MCF 10A (cell line): ENCODE data around the gene EIF3C. TPM values are rescaled to one million over a fixed set of nuclear protein-coding genes. Genes with fewer than 3 reads are reported as not detected.
A peak's percentile ranks its signal among the peaks of the same experiment; 100 is the strongest.
"Not testable (repeated sequence)": the region's sequence is repeated elsewhere in the genome, so short reads cannot be mapped to it uniquely, and the experiment has no call there.

Experiments
- BruUV-seq: library from RNA; stranded (reverse); fragments of 400-500 nt; replicated peaks from 2 replicates; lab custom pipeline; 2021; lab: Mats Ljungman, UMichigan
- CTCF ChIA-PET: fragments of 300-600 bp; sonication (Branson Sonifier 250); formaldehyde crosslinking; extraction: SDS; loops from one replicate; lab custom pipeline; 2021; ENCODE audit warnings: antibody characterized with exemption, inconsistent platforms; lab: Yijun Ruan, JAX
- POLR2A ChIA-PET: fragments of 300-600, 350-650 bp; sonication (Branson Sonifier 250); formaldehyde crosslinking; extraction: SDS; loops from one replicate; lab custom pipeline; 2020; ENCODE audit warnings: antibody characterized with exemption, inconsistent platforms; lab: Yijun Ruan, JAX
- DNase-seq: peaks from one replicate; pipeline ENCODE4 v3.0.0-alpha.2; 2018; ENCODE audit not compliant: unreplicated experiment
- H3K27ac Mint-ChIP-seq: one replicate; pipeline ENCODE4 v1.8.0; 2022; ENCODE audit warnings: mild to moderate bottlenecking, low read depth, mixed read lengths; ENCODE audit not compliant: unreplicated experiment
- H3K27me3 Mint-ChIP-seq: one replicate; pipeline ENCODE4 v1.8.0; 2022; ENCODE audit warnings: mixed read lengths; ENCODE audit not compliant: insufficient read depth, unreplicated experiment
- H3K36me3 Mint-ChIP-seq: one replicate; pipeline ENCODE4 v1.8.0; 2022; ENCODE audit warnings: mild to moderate bottlenecking, moderate library complexity, mixed read lengths; ENCODE audit not compliant: insufficient read depth, unreplicated experiment
- H3K4me1 Mint-ChIP-seq: one replicate; pipeline ENCODE4 v1.8.0; 2022; ENCODE audit warnings: mixed read lengths; ENCODE audit not compliant: insufficient read depth, unreplicated experiment
- H3K4me3 Mint-ChIP-seq: one replicate; pipeline ENCODE4 v1.8.0; 2022; ENCODE audit warnings: mild to moderate bottlenecking, moderate library complexity, mixed read lengths; ENCODE audit not compliant: unreplicated experiment
- H3K9me3 Mint-ChIP-seq: one replicate; pipeline ENCODE4 v1.8.0; 2022; ENCODE audit warnings: mixed read lengths; ENCODE audit not compliant: unreplicated experiment
- intact Hi-C: fragments of 100-400 bp; cut with micrococcal nuclease; formaldehyde crosslinking; loops from 2 replicates; pipeline ENCODE4 v1.14.1; 2022
- total RNA-seq: library from RNA; stranded (reverse); gene quantifications from 2 replicates; pipeline ENCODE4 v1.2.3, GENCODE V29; 2022

EIF3C gene
- total RNA-seq, 1 experiment from 2014 or later, result 1,390 TPM

- CTCF ChIA-PET, H3K9me3 Mint-ChIP-seq, POLR2A ChIA-PET, DNase-seq, H3K27me3 Mint-ChIP-seq, intact Hi-C loops, H3K4me1 Mint-ChIP-seq, BruUV-seq, H3K4me3 Mint-ChIP-seq, H3K36me3 Mint-ChIP-seq, H3K27ac Mint-ChIP-seq: not testable (repeated sequence)
Measured at GRCh38 chr16:28699792-28700191, 11.5 kb upstream of the EIF3C start.

DNA sequence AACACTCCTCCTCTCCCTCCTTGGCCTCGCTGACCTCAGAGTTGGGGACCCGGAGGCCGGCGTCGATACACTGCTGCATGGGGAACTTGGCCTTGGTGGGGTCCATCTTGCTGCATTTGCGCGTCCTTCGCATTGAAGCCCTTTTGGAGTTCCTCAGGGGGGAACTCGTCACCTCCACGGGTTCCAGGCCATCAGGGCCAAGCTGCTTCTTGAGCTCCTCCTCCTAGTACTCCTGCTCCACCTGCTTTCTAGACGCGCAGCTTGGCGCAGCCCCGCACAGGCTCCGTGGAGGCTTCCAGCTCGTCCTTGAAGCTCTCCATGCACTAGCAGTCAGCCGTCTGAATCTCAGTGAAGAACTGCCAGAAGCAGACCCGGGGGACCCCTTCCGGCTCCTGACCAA lies 10.9 kb upstream of the EIF3C start:
- intact Hi-C loops, CTCF ChIA-PET, DNase-seq, H3K4me3 Mint-ChIP-seq, POLR2A ChIA-PET, H3K9me3 Mint-ChIP-seq, H3K36me3 Mint-ChIP-seq, H3K4me1 Mint-ChIP-seq, H3K27ac Mint-ChIP-seq, BruUV-seq, H3K27me3 Mint-ChIP-seq: not testable (repeated sequence)

DNA sequence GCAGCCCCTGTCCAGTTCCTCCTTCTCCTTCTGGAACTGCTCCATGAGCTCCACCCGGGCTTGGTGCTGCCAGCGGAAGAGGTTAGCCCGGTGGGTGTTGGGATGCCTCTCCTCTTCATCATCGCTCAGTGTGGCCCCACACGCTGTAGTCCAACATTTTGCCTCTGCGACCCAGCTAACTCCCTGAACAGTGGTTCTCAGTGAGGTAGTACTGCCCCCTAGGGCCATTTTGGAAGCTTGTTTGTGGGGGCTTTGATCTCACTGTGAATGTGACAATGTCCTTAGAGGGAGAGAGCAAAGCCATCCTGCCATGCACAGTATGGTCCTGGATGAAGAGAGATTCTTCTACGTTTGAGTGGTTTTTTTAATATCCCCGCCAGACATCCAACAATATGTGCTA lies 9.9 kb upstream of the EIF3C start:
- not testable (repeated sequence) for BruUV-seq, H3K27me3 Mint-ChIP-seq, H3K36me3 Mint-ChIP-seq

DNA sequence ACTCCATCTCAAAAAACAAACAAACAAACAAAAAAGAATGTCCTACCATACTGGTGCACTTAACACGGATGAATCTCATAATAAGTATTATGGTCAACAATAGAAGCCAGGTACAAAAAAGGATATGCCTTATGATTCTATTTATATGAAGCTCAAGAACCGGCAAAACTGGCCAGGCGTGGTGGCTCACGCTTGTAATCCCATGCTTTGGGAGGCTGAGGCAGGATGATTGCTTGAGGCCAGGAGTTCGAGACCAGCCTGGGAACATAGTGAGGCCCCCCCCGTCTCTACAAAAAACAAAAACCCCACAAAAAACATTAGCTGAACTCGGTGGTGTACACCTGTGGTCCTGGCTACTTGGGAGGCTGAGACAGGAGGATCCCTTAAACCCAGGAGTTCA lies 7.0 kb upstream of the EIF3C start:
- H3K27me3 Mint-ChIP-seq, CTCF ChIA-PET, H3K4me3 Mint-ChIP-seq, DNase-seq, H3K36me3 Mint-ChIP-seq, H3K27ac Mint-ChIP-seq, H3K9me3 Mint-ChIP-seq, BruUV-seq, intact Hi-C loops, H3K4me1 Mint-ChIP-seq, POLR2A ChIA-PET: not testable (repeated sequence)

More for the DNA sequence above, 9.9 kb upstream of the EIF3C start:
- POLR2A ChIA-PET, DNase-seq, intact Hi-C loops, H3K27ac Mint-ChIP-seq, H3K9me3 Mint-ChIP-seq, H3K4me1 Mint-ChIP-seq, H3K4me3 Mint-ChIP-seq, CTCF ChIA-PET: not testable (repeated sequence)

DNA sequence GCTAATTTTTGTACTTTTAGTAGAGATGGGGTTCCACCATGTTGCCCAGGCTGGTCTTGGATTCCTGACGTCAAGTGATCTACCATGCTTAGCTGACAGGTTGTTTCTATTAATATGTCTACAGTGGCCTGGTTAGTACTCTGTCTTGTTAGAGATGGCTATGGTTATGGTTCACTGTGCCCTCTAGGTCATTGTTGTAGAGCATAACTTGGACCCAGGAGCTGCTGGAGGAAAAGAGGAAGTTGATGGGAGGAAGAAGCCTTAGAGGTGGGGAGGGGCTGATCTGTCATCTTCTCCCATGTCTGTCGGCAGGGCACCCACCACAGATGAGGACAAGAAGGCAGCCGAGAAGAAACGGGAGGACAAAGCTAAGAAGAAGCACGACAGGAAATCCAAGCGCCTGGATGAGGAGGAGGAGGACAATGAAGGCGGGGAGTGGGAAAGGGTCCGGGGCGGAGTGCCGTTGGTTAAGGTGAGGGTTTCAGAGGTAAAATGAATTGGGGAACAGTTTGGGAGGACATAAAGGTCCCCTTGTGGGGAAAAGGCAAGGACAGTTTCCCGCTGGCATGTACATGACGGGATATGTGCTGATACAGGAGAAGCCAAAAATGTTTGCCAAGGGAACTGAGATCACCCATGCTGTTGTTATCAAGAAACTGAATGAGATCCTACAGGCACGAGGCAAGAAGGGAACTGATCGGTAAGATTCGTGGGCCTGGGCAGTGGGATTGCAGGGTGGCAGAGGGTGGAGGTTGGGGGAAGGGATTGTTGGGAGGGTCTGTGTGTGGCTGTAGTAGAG lies 11.8 kb downstream of the EIF3C start:
- H3K27me3 Mint-ChIP-seq, H3K4me3 Mint-ChIP-seq, H3K9me3 Mint-ChIP-seq, H3K36me3 Mint-ChIP-seq, H3K4me1 Mint-ChIP-seq, POLR2A ChIA-PET, BruUV-seq, CTCF ChIA-PET, intact Hi-C loops, DNase-seq: not testable (repeated sequence)
- peak overlapping the region; percentile 42 for H3K27ac Mint-ChIP-seq

GRCh38 chr16:28731253-28731652 lies 20.0 kb downstream of the EIF3C start:
- H3K4me3 Mint-ChIP-seq, H3K4me1 Mint-ChIP-seq, BruUV-seq, H3K36me3 Mint-ChIP-seq, H3K27ac Mint-ChIP-seq, DNase-seq, CTCF ChIA-PET, intact Hi-C loops, H3K27me3 Mint-ChIP-seq, POLR2A ChIA-PET, H3K9me3 Mint-ChIP-seq: not testable (repeated sequence)

DNA sequence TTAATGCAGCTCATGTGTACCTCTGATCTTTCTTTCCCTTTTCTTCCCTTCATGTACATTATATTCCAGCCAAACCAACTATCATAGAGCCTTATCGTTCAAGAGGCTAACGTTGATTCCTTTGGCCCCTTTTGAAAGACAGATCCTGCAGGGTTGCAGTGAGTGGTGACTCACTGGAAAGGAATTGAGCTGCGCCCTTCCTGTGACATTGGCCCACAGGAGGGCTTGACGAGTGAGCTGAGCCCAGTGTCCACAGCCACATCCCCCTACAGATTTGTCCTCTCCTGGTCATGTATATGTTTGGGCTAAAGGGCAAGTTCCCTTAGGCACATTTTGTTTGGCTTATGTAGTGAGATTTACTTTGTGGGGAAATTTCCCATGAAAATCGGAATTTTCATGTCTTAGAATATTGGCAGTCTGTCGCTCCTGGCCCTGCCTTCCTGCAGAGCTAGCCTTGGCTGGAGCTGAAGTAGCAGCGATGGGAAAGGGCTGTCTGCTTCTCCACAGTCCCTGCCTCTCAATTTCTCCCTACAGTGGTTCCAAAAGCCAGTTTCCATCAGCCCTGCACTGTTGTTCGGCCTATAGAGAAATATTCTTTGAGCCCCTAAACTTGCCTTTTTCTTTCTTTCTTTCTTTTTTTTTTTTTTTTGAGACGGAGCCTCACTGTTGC lies 21.3 kb downstream of the EIF3C start:
- CTCF ChIA-PET, H3K27ac Mint-ChIP-seq, intact Hi-C loops, POLR2A ChIA-PET, BruUV-seq, H3K9me3 Mint-ChIP-seq, H3K36me3 Mint-ChIP-seq, H3K4me3 Mint-ChIP-seq, DNase-seq, H3K4me1 Mint-ChIP-seq, H3K27me3 Mint-ChIP-seq: not testable (repeated sequence)

DNA sequence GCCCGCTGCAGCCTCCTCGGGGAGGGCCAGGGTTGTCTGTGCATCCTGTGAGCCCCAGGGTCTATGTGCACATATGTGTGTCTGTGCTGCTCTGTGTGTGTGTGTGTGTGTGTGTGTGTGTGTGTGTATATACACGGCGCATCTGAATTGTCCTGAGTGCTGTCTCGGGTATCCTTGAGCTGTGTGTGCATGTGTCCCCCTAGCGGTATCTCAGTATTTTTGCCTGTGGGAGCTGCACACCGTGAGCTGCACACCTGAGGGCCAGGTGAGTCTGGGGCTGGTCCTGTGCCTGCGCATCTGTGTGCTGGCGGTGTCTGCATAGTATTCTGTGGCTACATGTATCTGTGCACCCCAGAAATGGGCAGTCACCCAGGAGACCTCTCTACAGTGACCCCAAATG lies 28.5 kb downstream of the EIF3C start:
- H3K4me3 Mint-ChIP-seq, H3K9me3 Mint-ChIP-seq, BruUV-seq, CTCF ChIA-PET, DNase-seq, POLR2A ChIA-PET, intact Hi-C loops, H3K36me3 Mint-ChIP-seq, H3K27ac Mint-ChIP-seq, H3K4me1 Mint-ChIP-seq, H3K27me3 Mint-ChIP-seq: not testable (repeated sequence)

- intact Hi-C loops, H3K4me3 Mint-ChIP-seq, H3K27me3 Mint-ChIP-seq, H3K4me1 Mint-ChIP-seq, H3K36me3 Mint-ChIP-seq, H3K27ac Mint-ChIP-seq, DNase-seq, CTCF ChIA-PET, POLR2A ChIA-PET, H3K9me3 Mint-ChIP-seq, BruUV-seq: not testable (repeated sequence)
Measured at GRCh38 chr16:28740631-28741030, 29.4 kb downstream of the EIF3C start.
